ENCODE data around the gene MRTFA. TPM values are rescaled to one million over a fixed set of nuclear protein-coding genes. Genes with fewer than 3 reads are reported as not detected.

The MRTFA gene
- total and polyA plus RNA-seq, 2 of the 13 experiments (the other 11 are each of a cell fraction or from before 2014, with no cell fraction given), result 2.4 to 8.2 TPM

- Histone ChIP-seq H3K9me3 (ENCODE audit: low read length) (no peaks in the 10 kb centered on the region), H3K27me3 (ENCODE audit: control insufficient read depth in 1 of 2, insufficient read depth in 2 of 2, low read length in 2 of 2) (no peaks in the 10 kb centered on the region), H3K79me2 (ENCODE audit: insufficient read depth, low read length) (peaks cover 75% of the 10 kb centered on the region), H3K36me3 (replicated peaks in 1 of 2; ENCODE audit: control insufficient read depth in 1 of 2, insufficient read depth in 2 of 2, low read length in 2 of 2) (no peaks in the 10 kb centered on the region; a peak in 1 of 5 replicates), H3K4me1 (ENCODE audit: insufficient read depth, low read length) (peaks cover 59% of the 10 kb centered on the region), H2AFZ (ENCODE audit: low read length) (no peak overlapping the region), H3K27ac (ENCODE audit: extremely low read length, insufficient read depth, low read length) (no peak overlapping the region), H3K9ac (ENCODE audit: insufficient read depth, low read depth, low read length) (no peak overlapping the region), H4K20me1 (ENCODE audit: insufficient read depth, low read length) (no peaks in the 10 kb centered on the region; the same call in 1 of the 2 replicates), H3K4me3 (replicated peaks in 1 of 3; ENCODE audit: insufficient read depth in 1 of 3, low read depth in 2 of 3, low read length in 3 of 3) (no peak overlapping the region), H3K4me2 (ENCODE audit: low read depth, low read length) (no peak overlapping the region)
- no peak for DNase-seq (ENCODE audit: low spot score)
- no peak for ATAC-seq
- ChIA-PET POLR2A (no interaction called here), CTCF (ENCODE audit: low intra/inter-chr PET ratio, low total read pairs) (no interaction called here)
- TF ChIP-seq ZEB1 (IDR thresholded peaks at IDR 0.05; ENCODE audit: insufficient replicate concordance, low read depth) (no peak), ZC3H4 (CRISPR knock-in tag; IDR thresholded peaks at IDR 0.05; ENCODE audit: borderline replicate concordance) (no peak), TAF15 (IDR thresholded peaks at IDR 0.05; ENCODE audit: low read depth, low read length, poor library complexity, severe bottlenecking) (no peak), ZNF431 (CRISPR knock-in tag; IDR thresholded peaks at IDR 0.05; ENCODE audit: borderline replicate concordance, low read depth) (no peak), ZFP41 (CRISPR knock-in tag; IDR thresholded peaks at IDR 0.05; ENCODE audit: borderline replicate concordance) (no peak), NFRKB (IDR thresholded peaks at IDR 0.05) (no peak), FOXJ3 (CRISPR knock-in tag; IDR thresholded peaks at IDR 0.05; ENCODE audit: borderline replicate concordance) (no peak), FOSL2 (CRISPR knock-in tag; IDR thresholded peaks at IDR 0.05) (no peak), IRX3 (CRISPR knock-in tag; IDR thresholded peaks at IDR 0.05; ENCODE audit: borderline replicate concordance, low read depth) (no peak), ZNF367 (CRISPR knock-in tag; IDR thresholded peaks at IDR 0.05; ENCODE audit: borderline replicate concordance) (no peak), FOXK1 (CRISPR knock-in tag; IDR thresholded peaks at IDR 0.05; ENCODE audit: borderline replicate concordance, low read depth) (no peak), ZBTB2 (CRISPR knock-in tag; IDR thresholded peaks at IDR 0.05; ENCODE audit: low read depth) (no peak), KLF6 (CRISPR knock-in tag; IDR thresholded peaks at IDR 0.05) (no peak), ZNF619 (CRISPR knock-in tag; IDR thresholded peaks at IDR 0.05) (no peak), ZNF772 (CRISPR knock-in tag; IDR thresholded peaks at IDR 0.05) (no peak), ZNF788 (CRISPR knock-in tag; IDR thresholded peaks at IDR 0.05; ENCODE audit: borderline replicate concordance) (no peak)
- WGBS (ENCODE audit: low lambda C conversion rate), result 92% methylated on average over 4 of the region's 4 CpGs
- intact Hi-C loops (cut with micrococcal nuclease; ENCODE audit: unreplicated experiment) (no loop called here), in situ Hi-C loops (cut with HindIII; ENCODE audit: extremely low pct_ligation_motif_present, low pct_unique_long_range_greater_than_20kb) (no loop called here)
- BruUV-seq (replicated peaks), result no TSS peak
- no peak for FAIRE-seq
Observed at GRCh38 chr22:40603088-40603605, 33.4 kb downstream of the MRTFA start.

Data from HepG2 (cell line).